ENCODE measurements around the gene JAK2.

GRCh38 chr9:5052838-5053237 is 67.8 kb downstream of the JAK2 start:
- TF ChIP-seq MAX (IDR thresholded peaks at IDR 0.05) (no peak), USF1 (IDR thresholded peaks at IDR 0.05) (no peak), CREB1 (IDR thresholded peaks at IDR 0.05; ENCODE audit: low read depth) (no peak), EP300 (IDR thresholded peaks at IDR 0.05; ENCODE audit: borderline replicate concordance) (no peak), TAF1 (IDR thresholded peaks at IDR 0.05; ENCODE audit: low read depth) (no peak), RAD21 (IDR thresholded peaks at IDR 0.05; ENCODE audit: low read depth) (no peak), FOXM1 (IDR thresholded peaks at IDR 0.05; ENCODE audit: borderline replicate concordance, low read depth) (no peak), REST (IDR thresholded peaks at IDR 0.05; ENCODE audit: low read depth) (no peak), ZBTB7A (IDR thresholded peaks at IDR 0.05; ENCODE audit: low read depth) (no peak)

Data from Ishikawa (cell line).